ENCODE measurements around the gene PROX2.

Gene PROX2

GRCh38 chr14:74875941-74876913 is at the start of gene PROX2:
Gene PROX2 (minus strand): TSS chr14:74876145. CDS start chr14:74863834, 12,311 bp downstream.
- no peak for DNase-seq (ENCODE audit: low spot score)

- no peak for DNase-seq (ENCODE audit: low spot score)
These were observed 48.1 kb upstream of the PROX2 start for GRCh38 chr14:74924061-74924460.

GRCh38 chr14:74922752-74923401 is 46.9 kb upstream of the PROX2 start, which contains the start of gene RPS6KL1:
Gene RPS6KL1 (minus strand): TSS chr14:74923260. CDS start chr14:74921541, 1,719 bp downstream.
- DNase-seq (ENCODE audit: low spot score) = peak; percentile 91

- no peak for DNase-seq (ENCODE audit: low spot score)
These were observed 46.2 kb upstream of the PROX2 start for GRCh38 chr14:74921987-74922751.

GRCh38 chr14:74921053-74921620 is 45.2 kb upstream of the PROX2 start:
- DNase-seq (ENCODE audit: low spot score) = no peak

GRCh38 chr14:74920281-74920680 is 44.3 kb upstream of the PROX2 start:
- no peak for DNase-seq (ENCODE audit: low spot score)

- DNase-seq (ENCODE audit: low spot score) = no peak
These were observed 43.6 kb upstream of the PROX2 start for GRCh38 chr14:74919421-74920165.

- DNase-seq (ENCODE audit: low spot score) = no peak
These were observed 42.4 kb upstream of the PROX2 start for GRCh38 chr14:74918380-74918779.

- no peak for DNase-seq (ENCODE audit: low spot score)
These were observed 41.7 kb upstream of the PROX2 start for GRCh38 chr14:74917646-74918081.

GRCh38 chr14:74917178-74917543 is 41.2 kb upstream of the PROX2 start:
- no peak for DNase-seq (ENCODE audit: low spot score)

GRCh38 chr14:74915826-74916225 is 39.9 kb upstream of the PROX2 start:
- no peak for DNase-seq (ENCODE audit: low spot score)

- no peak for DNase-seq (ENCODE audit: low spot score)
These were observed 39.5 kb upstream of the PROX2 start for GRCh38 chr14:74915426-74915825.

GRCh38 chr14:74913986-74914573 is 38.1 kb upstream of the PROX2 start:
- peak; percentile 65 for DNase-seq (ENCODE audit: low spot score)

- no peak for DNase-seq (ENCODE audit: low spot score)
These were observed 37.5 kb upstream of the PROX2 start for GRCh38 chr14:74913393-74913910.

GRCh38 chr14:74912801-74913200 is 36.9 kb upstream of the PROX2 start:
- DNase-seq (ENCODE audit: low spot score) = no peak

- DNase-seq (ENCODE audit: low spot score) = no peak
These were observed 36.2 kb upstream of the PROX2 start for GRCh38 chr14:74912111-74912510.

GRCh38 chr14:74911704-74912103 is 35.8 kb upstream of the PROX2 start:
- no peak for DNase-seq (ENCODE audit: low spot score)

GRCh38 chr14:74911221-74911620 is 35.3 kb upstream of the PROX2 start:
- no peak for DNase-seq (ENCODE audit: low spot score)

GRCh38 chr14:74910556-74910955 is 34.6 kb upstream of the PROX2 start:
- no peak for DNase-seq (ENCODE audit: low spot score)

GRCh38 chr14:74909911-74910310 is 34.0 kb upstream of the PROX2 start:
- no peak for DNase-seq (ENCODE audit: low spot score)

GRCh38 chr14:74909501-74909900 is 33.6 kb upstream of the PROX2 start:
- no peak for DNase-seq (ENCODE audit: low spot score)

Measured in RKO (cell line).